ENCODE results near the gene IGFBP5. TPM values are rescaled to one million over a fixed set of nuclear protein-coding genes. Genes with fewer than 3 reads are reported as not detected.

IGFBP5 gene
- total RNA-seq, 1 donor from 2014 or later, result 1,383 TPM

DNA sequence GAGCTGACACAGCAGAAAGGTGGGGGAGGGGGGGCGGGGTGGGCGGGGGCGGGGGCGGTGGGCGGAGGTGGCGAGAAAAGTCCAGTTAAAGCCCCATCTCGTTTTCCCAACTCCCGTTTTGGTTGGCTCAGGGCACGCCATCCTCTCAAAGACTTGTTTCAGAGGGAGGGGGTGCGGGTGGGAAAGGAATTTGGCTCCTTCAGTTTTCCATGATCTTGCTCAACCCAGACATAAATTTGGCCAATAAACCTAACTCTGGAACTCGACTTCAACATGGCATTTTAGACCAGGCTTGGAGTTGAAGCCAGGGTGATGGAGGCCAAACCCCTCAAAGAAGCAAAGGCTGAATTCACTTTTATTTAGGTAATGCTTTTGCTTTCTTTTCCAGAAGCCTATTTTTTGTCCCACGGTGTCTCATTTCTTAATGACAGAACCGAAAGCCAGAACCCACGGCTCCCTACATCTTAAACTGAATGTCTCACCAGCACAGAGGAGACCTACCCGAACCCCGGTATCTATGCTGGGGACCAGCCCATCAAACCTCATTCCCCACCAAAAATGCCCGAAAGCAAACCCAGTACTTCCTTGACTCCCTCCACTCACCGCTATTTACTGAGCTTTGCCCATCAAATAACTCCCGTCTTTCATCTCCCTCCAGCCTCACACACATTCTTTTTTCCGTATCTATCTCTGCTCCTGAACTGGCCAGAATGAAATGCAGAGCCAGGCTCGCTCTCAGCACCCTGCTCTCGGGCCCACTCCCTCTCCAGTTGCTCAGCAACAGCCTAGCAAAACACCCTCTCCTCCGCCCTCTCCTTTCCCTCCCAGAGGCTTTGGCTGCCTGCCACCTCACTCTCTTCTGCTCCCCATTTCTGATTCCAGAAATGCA is 4.3 kb downstream of the IGFBP5 start:
- Mint-ChIP-seq H3K27me3 (ENCODE audit: unreplicated experiment) (no peaks in the 10 kb centered on the region), H3K9me3 (ENCODE audit: unreplicated experiment) (no peaks in the 10 kb centered on the region), H3K4me1 (ENCODE audit: unreplicated experiment) (peaks cover 51% of the 10 kb centered on the region), H3K4me3 (ENCODE audit: unreplicated experiment) (peak overlapping the region; percentile 77), H3K27ac (ENCODE audit: unreplicated experiment) (peak overlapping the region; percentile 90), H3K36me3 (ENCODE audit: unreplicated experiment) (peaks cover 42% of the 10 kb centered on the region)
- peak; percentile 91 for DNase-seq (ENCODE audit: extremely low spot score, unreplicated experiment)
- TF ChIP-seq, protein P1, sequence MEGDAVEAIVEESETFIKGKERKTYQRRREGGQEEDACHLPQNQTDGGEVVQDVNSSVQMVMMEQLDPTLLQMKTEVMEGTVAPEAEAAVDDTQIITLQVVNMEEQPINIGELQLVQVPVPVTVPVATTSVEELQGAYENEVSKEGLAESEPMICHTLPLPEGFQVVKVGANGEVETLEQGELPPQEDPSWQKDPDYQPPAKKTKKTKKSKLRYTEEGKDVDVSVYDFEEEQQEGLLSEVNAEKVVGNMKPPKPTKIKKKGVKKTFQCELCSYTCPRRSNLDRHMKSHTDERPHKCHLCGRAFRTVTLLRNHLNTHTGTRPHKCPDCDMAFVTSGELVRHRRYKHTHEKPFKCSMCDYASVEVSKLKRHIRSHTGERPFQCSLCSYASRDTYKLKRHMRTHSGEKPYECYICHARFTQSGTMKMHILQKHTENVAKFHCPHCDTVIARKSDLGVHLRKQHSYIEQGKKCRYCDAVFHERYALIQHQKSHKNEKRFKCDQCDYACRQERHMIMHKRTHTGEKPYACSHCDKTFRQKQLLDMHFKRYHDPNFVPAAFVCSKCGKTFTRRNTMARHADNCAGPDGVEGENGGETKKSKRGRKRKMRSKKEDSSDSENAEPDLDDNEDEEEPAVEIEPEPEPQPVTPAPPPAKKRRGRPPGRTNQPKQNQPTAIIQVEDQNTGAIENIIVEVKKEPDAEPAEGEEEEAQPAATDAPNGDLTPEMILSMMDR (IDR thresholded peaks at IDR 0.05), result no peak

DNA sequence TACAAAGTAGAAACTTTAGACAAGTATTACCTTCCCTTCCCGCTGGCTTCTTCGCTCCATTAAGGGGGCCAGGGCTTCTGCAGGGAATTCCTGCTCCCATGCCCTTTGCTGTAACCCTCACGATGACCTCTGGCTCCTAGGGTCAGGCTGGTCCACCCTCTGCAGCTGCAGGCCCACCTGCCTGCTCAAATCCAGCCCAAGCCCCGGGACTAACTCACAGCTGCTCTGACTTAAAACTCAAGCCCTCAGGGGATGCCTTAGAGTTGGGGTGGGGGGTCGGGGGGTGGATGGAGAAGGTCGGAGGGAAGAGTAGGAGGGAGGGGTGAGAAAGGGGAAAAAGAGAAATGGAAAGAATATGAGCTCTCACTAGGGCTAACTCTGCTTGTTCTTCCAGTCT is 4.9 kb downstream of the IGFBP5 start:
- peak overlapping the region; percentile 77 for H3K4me3 Mint-ChIP-seq (ENCODE audit: unreplicated experiment)
- TF ChIP-seq, protein P1 (IDR thresholded peaks at IDR 0.05), result no peak
- H3K9me3 Mint-ChIP-seq (ENCODE audit: unreplicated experiment), result no peaks in the 10 kb centered on the region
- DNase-seq (ENCODE audit: extremely low spot score, unreplicated experiment), result no peak
- no peaks in the 10 kb centered on the region for H3K27me3 Mint-ChIP-seq (ENCODE audit: unreplicated experiment)
- H3K4me1 Mint-ChIP-seq (ENCODE audit: unreplicated experiment), result peaks cover 48% of the 10 kb centered on the region
- peak overlapping the region; percentile 27 for H3K27ac Mint-ChIP-seq (ENCODE audit: unreplicated experiment)
- peaks cover 48% of the 10 kb centered on the region for H3K36me3 Mint-ChIP-seq (ENCODE audit: unreplicated experiment)

DNA sequence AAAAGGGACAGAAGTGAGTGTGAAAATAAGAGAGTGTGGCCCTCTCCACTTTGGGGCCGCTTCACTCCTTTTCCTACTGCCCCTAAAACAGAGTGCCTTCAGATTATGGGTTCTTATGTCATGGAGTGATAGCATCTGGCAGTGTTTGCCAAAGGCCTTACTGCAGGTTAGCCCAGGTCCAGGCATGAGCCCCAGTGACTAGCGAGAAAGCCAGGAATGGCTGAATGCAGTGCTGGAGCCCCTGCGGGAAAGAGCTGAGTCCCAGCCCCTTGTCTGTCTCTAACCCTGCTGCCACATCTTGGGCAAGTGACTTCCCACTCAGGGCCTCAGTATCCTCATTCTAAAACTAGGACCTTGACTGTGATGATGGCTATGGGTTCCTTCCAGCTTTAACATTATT is 6.0 kb downstream of the IGFBP5 start:
- no peak for DNase-seq (ENCODE audit: extremely low spot score, unreplicated experiment)
- no peaks in the 10 kb centered on the region for H3K27me3 Mint-ChIP-seq (ENCODE audit: unreplicated experiment)
- TF ChIP-seq, protein P1 (IDR thresholded peaks at IDR 0.05), result no peak
- no peaks in the 10 kb centered on the region for H3K9me3 Mint-ChIP-seq (ENCODE audit: unreplicated experiment)
- H3K4me3 Mint-ChIP-seq (ENCODE audit: unreplicated experiment), result peak overlapping the region; percentile 77
- H3K36me3 Mint-ChIP-seq (ENCODE audit: unreplicated experiment), result peaks cover 54% of the 10 kb centered on the region
- peaks cover 47% of the 10 kb centered on the region for H3K4me1 Mint-ChIP-seq (ENCODE audit: unreplicated experiment)
- peak overlapping the region; percentile 53 for H3K27ac Mint-ChIP-seq (ENCODE audit: unreplicated experiment)

DNA sequence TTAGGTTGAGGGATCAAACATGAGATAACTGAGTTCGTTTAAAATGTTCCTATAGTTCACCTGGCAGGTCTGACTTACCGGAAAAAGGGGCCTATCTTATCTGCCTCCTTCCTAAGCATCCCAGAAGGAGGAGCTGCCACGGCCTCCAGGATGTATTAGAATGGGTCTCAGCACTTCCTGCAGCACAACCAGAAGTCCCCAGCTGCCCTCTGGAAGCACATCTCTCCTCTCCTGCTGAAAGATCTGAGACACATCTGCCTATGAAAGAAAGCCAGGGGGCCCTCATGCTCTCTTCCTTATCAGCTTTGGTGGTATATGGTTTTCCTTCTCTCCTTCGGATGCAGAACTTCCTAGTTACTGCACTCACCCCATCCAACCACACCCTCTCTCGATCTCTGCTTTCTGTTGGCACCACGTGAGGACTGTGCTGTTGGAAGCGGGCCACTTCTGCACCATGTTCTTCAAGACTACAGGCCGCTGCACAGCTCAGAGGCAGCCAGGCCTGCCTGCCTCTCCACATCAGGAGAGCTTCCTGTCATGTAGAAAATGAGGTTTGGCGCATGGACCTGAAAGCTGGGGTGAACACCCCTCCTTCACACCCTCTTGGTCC is 6.5 kb downstream of the IGFBP5 start:
- Mint-ChIP-seq H3K4me3 (ENCODE audit: unreplicated experiment) (peak overlapping the region; percentile 18), H3K9me3 (ENCODE audit: unreplicated experiment) (no peaks in the 10 kb centered on the region), H3K27ac (ENCODE audit: unreplicated experiment) (no peak overlapping the region), H3K4me1 (ENCODE audit: unreplicated experiment) (peaks cover 53% of the 10 kb centered on the region), H3K36me3 (ENCODE audit: unreplicated experiment) (peaks cover 59% of the 10 kb centered on the region), H3K27me3 (ENCODE audit: unreplicated experiment) (no peaks in the 10 kb centered on the region)
- TF ChIP-seq, protein P1 (IDR thresholded peaks at IDR 0.05), result no peak
- DNase-seq (ENCODE audit: extremely low spot score, unreplicated experiment), result no peak

DNA sequence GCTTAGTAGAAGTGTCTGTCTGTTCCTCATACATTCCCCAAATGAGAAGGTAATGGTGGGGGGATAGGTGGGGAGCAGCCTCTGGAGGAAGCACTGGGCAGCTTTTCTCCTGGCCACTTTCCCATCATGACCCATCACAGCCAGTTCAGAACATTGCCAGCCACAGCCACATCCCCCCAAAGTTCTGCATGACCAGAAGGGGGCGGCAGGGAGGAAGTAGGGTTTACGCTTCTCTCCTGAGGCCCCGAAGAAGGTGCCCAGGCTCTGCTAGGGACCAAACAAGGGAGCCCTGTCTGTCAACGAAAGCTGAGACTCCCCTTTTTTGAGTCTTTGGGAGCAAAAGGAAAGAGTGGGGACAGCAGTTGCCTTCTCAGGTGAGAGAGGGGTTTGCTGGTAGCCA is 7.7 kb downstream of the IGFBP5 start:
- H3K27me3 Mint-ChIP-seq (ENCODE audit: unreplicated experiment), result no peaks in the 10 kb centered on the region
- H3K36me3 Mint-ChIP-seq (ENCODE audit: unreplicated experiment), result peaks cover 70% of the 10 kb centered on the region
- H3K9me3 Mint-ChIP-seq (ENCODE audit: unreplicated experiment), result no peaks in the 10 kb centered on the region
- no peak for DNase-seq (ENCODE audit: extremely low spot score, unreplicated experiment)
- no peak overlapping the region for H3K4me3 Mint-ChIP-seq (ENCODE audit: unreplicated experiment)
- TF ChIP-seq, protein P1 (IDR thresholded peaks at IDR 0.05), result peak; percentile 36
- H3K27ac Mint-ChIP-seq (ENCODE audit: unreplicated experiment), result no peak overlapping the region
- peaks cover 57% of the 10 kb centered on the region for H3K4me1 Mint-ChIP-seq (ENCODE audit: unreplicated experiment)

Data from osteocyte (in vitro differentiated cells).